Stimulated activated CD4-positive, alpha-beta T cell treated with anti-CD3 and anti-CD28 coated beads, Interleukin-15, amount 100 ng/mL, for 48 hours (primary cell): ENCODE data around the gene STK32C.
"Not testable (repeated sequence)": the region's sequence is repeated elsewhere in the genome, so short reads cannot be mapped to it uniquely, and the experiment has no call there.

Source experiments
- DNase-seq, 2 donors: peaks; one replicate each; pipeline ENCODE4 v3.0.0-alpha.2; 2020; ENCODE audit warnings: low read depth in 2 of 2

The STK32C gene

GRCh38 chr10:132338876-132339275, 31.1 kb upstream of the STK32C start:
- DNase-seq, result no peak

GRCh38 chr10:132337854-132338253, 30.1 kb upstream of the STK32C start:
- not testable (repeated sequence) for DNase-seq

- DNase-seq, result no peak
These were observed 29.2 kb upstream of the STK32C start for GRCh38 chr10:132336919-132337407.

GRCh38 chr10:132336064-132336746, 28.5 kb upstream of the STK32C start:
- DNase-seq, result no peak

- DNase-seq, result no peak
These were observed 27.7 kb upstream of the STK32C start for GRCh38 chr10:132335189-132336063.

- no peak for DNase-seq
These were observed 27.0 kb upstream of the STK32C start for GRCh38 chr10:132334631-132335188.

- no peak for DNase-seq
These were observed 25.6 kb upstream of the STK32C start for GRCh38 chr10:132333386-132333785.

GRCh38 chr10:132332433-132332754, 24.6 kb upstream of the STK32C start:
- no peak for DNase-seq

- peak; percentile 95 to 97 for DNase-seq
These were observed 24.1 kb upstream of the STK32C start, which contains the start of gene LRRC27 for GRCh38 chr10:132331601-132332432. LRRC27 (plus strand) TSS chr10:132332193; CDS start chr10:132333525, 1,332 bp downstream.

GRCh38 chr10:132330486-132330833, 22.7 kb upstream of the STK32C start:
- no peak for DNase-seq

GRCh38 chr10:132329565-132330485, 22.1 kb upstream of the STK32C start:
- no peak for DNase-seq

- no peak for DNase-seq
These were observed 21.0 kb upstream of the STK32C start for GRCh38 chr10:132328738-132329137.

- DNase-seq, result no peak
These were observed 20.4 kb upstream of the STK32C start for GRCh38 chr10:132328106-132328505.

- DNase-seq, result peak in 1 of 2 donors; percentile 40
These were observed 19.2 kb upstream of the STK32C start for GRCh38 chr10:132326925-132327324.

GRCh38 chr10:132326344-132326889, 18.7 kb upstream of the STK32C start:
- DNase-seq, result no peak

GRCh38 chr10:132324186-132324585, 16.4 kb upstream of the STK32C start:
- DNase-seq, result no peak

- DNase-seq, result no peak
These were observed 14.9 kb upstream of the STK32C start for GRCh38 chr10:132322586-132323048.

- DNase-seq, result no peak
These were observed 14.0 kb upstream of the STK32C start for GRCh38 chr10:132321726-132322125.

GRCh38 chr10:132320654-132321469, 13.1 kb upstream of the STK32C start:
- no peak for DNase-seq
